ENCODE data around the gene CD276. TPM values are rescaled to one million over a fixed set of nuclear protein-coding genes. Genes with fewer than 3 reads are reported as not detected.
"Not testable (repeated sequence)": the region's sequence is repeated elsewhere in the genome, so short reads cannot be mapped to it uniquely, and the experiment has no call there.

CD276 gene
- 145 TPM for polyA plus RNA-seq (2013, experiment 1 of 2)
- 145 TPM for polyA plus RNA-seq (2013, experiment 2 of 2)

DNA sequence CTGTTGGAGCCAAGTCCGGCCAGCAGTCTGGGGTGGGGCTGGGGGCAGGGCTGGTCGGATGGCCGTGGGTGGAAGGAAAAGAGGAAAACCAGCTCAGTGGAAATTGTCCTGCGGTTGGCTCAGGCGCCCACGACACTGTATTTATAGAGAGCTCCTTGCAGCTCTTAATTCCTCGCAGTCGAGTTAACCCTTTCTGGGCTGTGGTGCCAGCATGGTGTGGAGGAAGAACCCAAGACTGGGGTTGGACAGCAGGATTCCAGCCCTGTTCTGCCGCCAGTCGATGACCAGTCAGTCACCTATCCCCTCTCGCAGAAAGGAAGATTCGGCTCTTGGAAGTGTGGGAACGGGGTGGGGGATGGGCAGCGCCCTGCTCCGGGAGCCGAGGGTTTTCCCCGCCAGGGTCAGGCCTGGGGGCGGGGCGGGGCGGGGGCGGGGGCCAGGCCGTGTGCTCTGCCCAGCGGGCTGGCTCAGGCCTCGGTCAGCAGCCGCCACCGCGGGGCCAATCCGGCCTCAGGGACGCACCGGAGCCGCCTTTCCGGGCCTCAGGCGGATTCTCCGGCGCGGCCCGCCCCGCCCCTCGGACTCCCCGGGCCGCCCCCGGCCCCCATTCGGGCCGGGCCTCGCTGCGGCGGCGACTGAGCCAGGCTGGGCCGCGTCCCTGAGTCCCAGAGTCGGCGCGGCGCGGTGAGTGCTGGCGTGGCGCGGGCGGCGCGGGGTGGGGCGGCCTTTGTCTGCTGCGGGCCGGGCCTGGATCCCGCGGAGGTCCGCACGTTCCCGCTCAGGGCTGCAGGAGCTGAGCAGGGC lies at the start of gene CD276:
Gene CD276, plus strand, starts transcription at position 607 of the 804 bp plus-strand sequence. CDS start 15,257 bp downstream, outside the sequence.
- Histone ChIP-seq H3K79me1 (ENCODE audit: low read length) (peaks cover 30% of the 10 kb centered on the region), H3K79me2 (ENCODE audit: control insufficient read depth, insufficient read depth, low read length) (peaks cover 41% of the 10 kb centered on the region), H4K8ac (ENCODE audit: low read depth, low read length) (no peak within 1 kb of the TSS), H3K36me3 (ENCODE audit: control insufficient read depth, insufficient read depth, low read length) (no peaks in the 10 kb centered on the region), H4K5ac (ENCODE audit: low read length) (no peak within 1 kb of the TSS), H2BK120ac (ENCODE audit: low read depth, low read length) (peak within 1 kb of the TSS; percentile 62), H3K4ac (ENCODE audit: low read depth, low read length) (peak within 1 kb of the TSS; percentile 91), H2AK5ac (ENCODE audit: low read length) (no peak within 1 kb of the TSS), H3K56ac (ENCODE audit: low read length) (peak within 1 kb of the TSS; percentile 95), H2BK15ac (replicated peaks; ENCODE audit: low read depth) (no peak within 1 kb of the TSS), H2BK5ac (ENCODE audit: low read length) (peak within 1 kb of the TSS; percentile 42), H3K18ac (ENCODE audit: low read length) (peak within 1 kb of the TSS; percentile 91), H3K27ac (ENCODE audit: low read depth, low read length) (peak within 1 kb of the TSS; percentile 73), H3K27me3 (ENCODE audit: insufficient read depth, low read length, poor library complexity) (no peaks in the 10 kb centered on the region), H3K4me1 (ENCODE audit: control insufficient read depth, low read depth, low read length) (peaks cover 8% of the 10 kb centered on the region), H3K4me3 (ENCODE audit: low read length) (peak within 1 kb of the TSS; percentile 73), H3K23ac (ENCODE audit: low read length) (peak within 1 kb of the TSS; percentile 90), H3K9ac (ENCODE audit: low read length) (peak within 1 kb of the TSS; percentile 84), H3K4me2 (ENCODE audit: low read length) (peak within 1 kb of the TSS; percentile 69)
- no CpG with 5 or more reads among the region's 69 CpGs for WGBS (ENCODE audit: extremely low coverage, insufficient coverage, low lambda C conversion rate)
- DNase-seq: peak; percentile 76

GRCh38 chr15:73637527-73637926 lies 46.7 kb upstream of the CD276 start:
- no CpG with 5 or more reads among the region's 2 CpGs for WGBS (ENCODE audit: extremely low coverage, insufficient coverage, low lambda C conversion rate)
- Histone ChIP-seq H2BK15ac (replicated peaks; ENCODE audit: low read depth) (no peak overlapping the region), H3K4me1 (ENCODE audit: control insufficient read depth, low read depth, low read length) (peaks cover 5% of the 10 kb centered on the region)

DNA sequence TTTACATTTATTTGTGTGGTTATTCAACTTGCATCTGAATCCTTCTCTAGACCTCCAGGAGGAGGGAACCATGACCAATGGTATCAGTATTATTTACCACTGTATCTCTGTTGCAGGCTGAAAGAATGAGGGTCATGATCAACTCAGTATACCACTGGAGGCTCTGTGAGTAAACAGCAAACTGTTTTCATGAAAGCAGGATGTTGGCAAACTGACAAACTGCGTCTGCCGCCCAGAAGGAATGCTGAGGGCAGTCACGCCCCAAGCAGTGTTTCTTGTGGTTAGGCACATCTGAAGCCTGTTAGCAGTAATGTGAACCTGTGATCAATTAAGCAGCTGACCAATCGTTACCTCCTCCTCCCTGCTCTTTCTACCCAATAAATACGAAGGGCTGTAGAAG lies 44.7 kb upstream of the CD276 start:
- H3K4me3 ChIP-seq (ENCODE audit: low read length); H3K4me1 ChIP-seq (ENCODE audit: control insufficient read depth, low read depth, low read length); H3K4me2 ChIP-seq (ENCODE audit: low read length); H3K4ac ChIP-seq (ENCODE audit: low read depth, low read length); H3K27me3 ChIP-seq (ENCODE audit: insufficient read depth, low read length, poor library complexity); H3K79me2 ChIP-seq (ENCODE audit: control insufficient read depth, insufficient read depth, low read length); H4K5ac ChIP-seq (ENCODE audit: low read length); H3K36me3 ChIP-seq (ENCODE audit: control insufficient read depth, insufficient read depth, low read length); H2AK5ac ChIP-seq (ENCODE audit: low read length); H2BK15ac ChIP-seq (replicated peaks; ENCODE audit: low read depth); H2BK120ac ChIP-seq (ENCODE audit: low read depth, low read length); H3K27ac ChIP-seq (ENCODE audit: low read depth, low read length); H3K18ac ChIP-seq (ENCODE audit: low read length); H3K79me1 ChIP-seq (ENCODE audit: low read length); H3K56ac ChIP-seq (ENCODE audit: low read length); DNase-seq; H4K8ac ChIP-seq (ENCODE audit: low read depth, low read length); H2BK5ac ChIP-seq (ENCODE audit: low read length); H3K9ac ChIP-seq (ENCODE audit: low read length); H3K23ac ChIP-seq (ENCODE audit: low read length): not testable (repeated sequence)
- WGBS (ENCODE audit: extremely low coverage, insufficient coverage, low lambda C conversion rate): no CpG with 5 or more reads among the region's 5 CpGs

More at GRCh38 chr15:73637527-73637926, 46.7 kb upstream of the CD276 start:
- no peak overlapping the region for H3K18ac ChIP-seq (ENCODE audit: low read length)
- H3K4me2 ChIP-seq (ENCODE audit: low read length): no peak overlapping the region
- no peak overlapping the region for H3K4ac ChIP-seq (ENCODE audit: low read depth, low read length)
- no peaks in the 10 kb centered on the region for H3K36me3 ChIP-seq (ENCODE audit: control insufficient read depth, insufficient read depth, low read length)
- H3K9ac ChIP-seq (ENCODE audit: low read length): no peak overlapping the region
- H4K8ac ChIP-seq (ENCODE audit: low read depth, low read length): no peak overlapping the region
- DNase-seq: peak; percentile 37
- no peak overlapping the region for H4K5ac ChIP-seq (ENCODE audit: low read length)
- H3K23ac ChIP-seq (ENCODE audit: low read length): no peak overlapping the region
- no peaks in the 10 kb centered on the region for H3K27me3 ChIP-seq (ENCODE audit: insufficient read depth, low read length, poor library complexity)
- H3K56ac ChIP-seq (ENCODE audit: low read length): no peak overlapping the region
- peaks cover 2% of the 10 kb centered on the region for H3K79me2 ChIP-seq (ENCODE audit: control insufficient read depth, insufficient read depth, low read length)
- H3K79me1 ChIP-seq (ENCODE audit: low read length): no peaks in the 10 kb centered on the region
- no peak overlapping the region for H2BK5ac ChIP-seq (ENCODE audit: low read length)
- no peak overlapping the region for H3K27ac ChIP-seq (ENCODE audit: low read depth, low read length)
- H3K4me3 ChIP-seq (ENCODE audit: low read length): no peak overlapping the region
- no peak overlapping the region for H2AK5ac ChIP-seq (ENCODE audit: low read length)
- no peak overlapping the region for H2BK120ac ChIP-seq (ENCODE audit: low read depth, low read length)

DNA sequence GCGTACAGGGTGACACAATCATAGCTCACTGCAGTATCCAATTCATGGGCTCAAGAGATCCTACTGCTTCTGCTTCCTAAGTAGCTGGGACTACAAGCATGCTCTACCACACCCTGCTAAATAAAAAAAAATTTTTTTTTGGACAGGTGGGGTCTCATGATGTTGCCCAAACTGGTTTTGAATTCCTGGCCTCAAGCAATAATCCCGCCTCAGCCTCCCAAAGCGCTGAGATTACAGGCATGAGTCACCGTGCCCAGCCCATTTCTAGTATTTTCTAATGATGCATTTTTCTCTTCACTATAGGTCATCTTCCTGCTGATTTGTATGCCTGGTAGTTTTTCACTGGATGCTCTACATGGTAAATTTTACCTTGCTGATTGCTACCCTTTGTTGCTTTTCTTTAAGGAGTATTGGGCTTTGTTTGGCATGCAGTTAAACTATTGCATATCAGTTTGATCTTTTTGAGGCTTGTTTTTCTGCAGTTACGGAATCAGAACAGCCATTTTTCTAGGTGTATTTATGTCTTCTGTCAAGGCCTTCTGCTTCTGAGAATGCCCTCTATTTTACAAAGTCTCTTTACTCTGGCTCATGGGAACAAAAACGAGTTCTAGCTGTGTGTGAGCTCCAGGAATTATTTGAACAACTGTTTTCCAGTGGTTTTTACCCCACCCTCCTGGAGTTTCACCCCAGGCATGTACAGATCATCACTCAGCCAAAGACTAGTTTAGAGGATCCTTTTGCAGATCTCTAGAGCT lies 36.7 kb upstream of the CD276 start:
- no peak for DNase-seq
- no peak overlapping the region for H3K4ac ChIP-seq (ENCODE audit: low read depth, low read length)
- no peak overlapping the region for H2BK120ac ChIP-seq (ENCODE audit: low read depth, low read length)
- no peak overlapping the region for H3K4me2 ChIP-seq (ENCODE audit: low read length)
- H3K9ac ChIP-seq (ENCODE audit: low read length): no peak overlapping the region
- no peaks in the 10 kb centered on the region for H3K4me1 ChIP-seq (ENCODE audit: control insufficient read depth, low read depth, low read length)
- no peaks in the 10 kb centered on the region for H3K36me3 ChIP-seq (ENCODE audit: control insufficient read depth, insufficient read depth, low read length)
- no peaks in the 10 kb centered on the region for H3K79me2 ChIP-seq (ENCODE audit: control insufficient read depth, insufficient read depth, low read length)
- no peaks in the 10 kb centered on the region for H3K79me1 ChIP-seq (ENCODE audit: low read length)
- H2BK15ac ChIP-seq (replicated peaks; ENCODE audit: low read depth): no peak overlapping the region
- H3K23ac ChIP-seq (ENCODE audit: low read length): no peak overlapping the region
- no CpG with 5 or more reads among the region's 6 CpGs for WGBS (ENCODE audit: extremely low coverage, insufficient coverage, low lambda C conversion rate)
- no peaks in the 10 kb centered on the region for H3K27me3 ChIP-seq (ENCODE audit: insufficient read depth, low read length, poor library complexity)
- no peak overlapping the region for H3K18ac ChIP-seq (ENCODE audit: low read length)
- no peak overlapping the region for H4K5ac ChIP-seq (ENCODE audit: low read length)
- H3K4me3 ChIP-seq (ENCODE audit: low read length): no peak overlapping the region
- no peak overlapping the region for H4K8ac ChIP-seq (ENCODE audit: low read depth, low read length)
- H3K56ac ChIP-seq (ENCODE audit: low read length): no peak overlapping the region
- H2BK5ac ChIP-seq (ENCODE audit: low read length): no peak overlapping the region
- no peak overlapping the region for H2AK5ac ChIP-seq (ENCODE audit: low read length)
- H3K27ac ChIP-seq (ENCODE audit: low read depth, low read length): no peak overlapping the region

GRCh38 chr15:73648014-73648295 lies 36.2 kb upstream of the CD276 start:
- Histone ChIP-seq H2BK15ac (replicated peaks; ENCODE audit: low read depth) (no peak overlapping the region), H3K4me3 (ENCODE audit: low read length) (no peak overlapping the region), H3K4me2 (ENCODE audit: low read length) (no peak overlapping the region), H3K79me1 (ENCODE audit: low read length) (no peaks in the 10 kb centered on the region), H3K36me3 (ENCODE audit: control insufficient read depth, insufficient read depth, low read length) (no peaks in the 10 kb centered on the region), H3K4me1 (ENCODE audit: control insufficient read depth, low read depth, low read length) (no peaks in the 10 kb centered on the region), H4K5ac (ENCODE audit: low read length) (no peak overlapping the region), H2BK120ac (ENCODE audit: low read depth, low read length) (no peak overlapping the region), H4K8ac (ENCODE audit: low read depth, low read length) (no peak overlapping the region), H3K4ac (ENCODE audit: low read depth, low read length) (no peak overlapping the region), H3K56ac (ENCODE audit: low read length) (no peak overlapping the region), H3K9ac (ENCODE audit: low read length) (no peak overlapping the region), H3K18ac (ENCODE audit: low read length) (no peak overlapping the region), H3K27ac (ENCODE audit: low read depth, low read length) (no peak overlapping the region), H3K23ac (ENCODE audit: low read length) (no peak overlapping the region), H2BK5ac (ENCODE audit: low read length) (no peak overlapping the region), H3K27me3 (ENCODE audit: insufficient read depth, low read length, poor library complexity) (no peaks in the 10 kb centered on the region), H2AK5ac (ENCODE audit: low read length) (no peak overlapping the region), H3K79me2 (ENCODE audit: control insufficient read depth, insufficient read depth, low read length) (no peaks in the 10 kb centered on the region)
- no peak for DNase-seq
- no CpG with 5 or more reads among the region's 2 CpGs for WGBS (ENCODE audit: extremely low coverage, insufficient coverage, low lambda C conversion rate)
